ENCODE results near the gene BSG.

BSG gene

GRCh38 chr19:542173-542866 lies 30.1 kb upstream of the BSG start:
- Histone ChIP-seq H3K4me2 (ENCODE audit: low read length) (no peak overlapping the region), H3K27ac (ENCODE audit: low read length) (no peak overlapping the region), H3K4me3 (ENCODE audit: low read length) (no peak overlapping the region), H3K79me2 (ENCODE audit: low read length) (no peaks in the 10 kb centered on the region), H3K9me3 (ENCODE audit: insufficient read depth, low read length) (no peaks in the 10 kb centered on the region), H4K20me1 (ENCODE audit: insufficient read depth, low read length) (no peaks in the 10 kb centered on the region), H3K9ac (ENCODE audit: low read length) (no peak overlapping the region), H3K4me1 (ENCODE audit: low read length) (no peaks in the 10 kb centered on the region), H3K36me3 (replicated peaks; ENCODE audit: low read depth, low read length) (peaks cover 11% of the 10 kb centered on the region), H3K27me3 (ENCODE audit: low read depth, low read length) (no peaks in the 10 kb centered on the region), H2AFZ (ENCODE audit: low read depth, low read length) (no peak overlapping the region)
- TF ChIP-seq EZH2phosphoT487 (IDR thresholded peaks at IDR 0.05; ENCODE audit: low read depth): no peak

GRCh38 chr19:543910-544608 lies 28.3 kb upstream of the BSG start, which contains the start of gene GZMM:
Gene GZMM, plus strand, starts transcription at chr19:544053. Its CDS starts 19 bp downstream, at chr19:544072.
- Histone ChIP-seq H3K4me1 (ENCODE audit: low read length) (no peaks in the 10 kb centered on the region), H3K9me3 (ENCODE audit: insufficient read depth, low read length) (no peaks in the 10 kb centered on the region), H3K9ac (ENCODE audit: low read length) (no peak within 1 kb of the TSS), H3K27ac (ENCODE audit: low read length) (no peak within 1 kb of the TSS), H3K4me3 (ENCODE audit: low read length) (no peak within 1 kb of the TSS), H3K27me3 (ENCODE audit: low read depth, low read length) (no peaks in the 10 kb centered on the region), H3K4me2 (ENCODE audit: low read length) (no peak within 1 kb of the TSS), H3K79me2 (ENCODE audit: low read length) (no peaks in the 10 kb centered on the region), H2AFZ (ENCODE audit: low read depth, low read length) (no peak within 1 kb of the TSS), H4K20me1 (ENCODE audit: insufficient read depth, low read length) (no peaks in the 10 kb centered on the region), H3K36me3 (replicated peaks; ENCODE audit: low read depth, low read length) (peaks cover 5% of the 10 kb centered on the region)
- TF ChIP-seq CTCF (IDR thresholded peaks at IDR 0.05; ENCODE audit: low read depth, low read length): no peak
- no peak for TF ChIP-seq EZH2phosphoT487 (IDR thresholded peaks at IDR 0.05; ENCODE audit: low read depth)

GRCh38 chr19:547117-547516 lies 25.3 kb upstream of the BSG start:
- no peak for TF ChIP-seq CTCF (IDR thresholded peaks at IDR 0.05; ENCODE audit: low read depth, low read length)
- no peak for TF ChIP-seq EZH2phosphoT487 (IDR thresholded peaks at IDR 0.05; ENCODE audit: low read depth)
- Histone ChIP-seq H3K9me3 (ENCODE audit: insufficient read depth, low read length) (no peaks in the 10 kb centered on the region), H3K4me3 (ENCODE audit: low read length) (no peak overlapping the region), H2AFZ (ENCODE audit: low read depth, low read length) (no peak overlapping the region), H3K27me3 (ENCODE audit: low read depth, low read length) (no peaks in the 10 kb centered on the region), H3K79me2 (ENCODE audit: low read length) (no peaks in the 10 kb centered on the region), H3K27ac (ENCODE audit: low read length) (no peak overlapping the region), H3K4me1 (ENCODE audit: low read length) (no peaks in the 10 kb centered on the region), H4K20me1 (ENCODE audit: insufficient read depth, low read length) (no peaks in the 10 kb centered on the region), H3K9ac (ENCODE audit: low read length) (no peak overlapping the region), H3K36me3 (replicated peaks; ENCODE audit: low read depth, low read length) (no peaks in the 10 kb centered on the region), H3K4me2 (ENCODE audit: low read length) (no peak overlapping the region)

- Histone ChIP-seq H3K9ac (ENCODE audit: low read length) (no peak overlapping the region), H4K20me1 (ENCODE audit: insufficient read depth, low read length) (no peaks in the 10 kb centered on the region), H3K4me1 (ENCODE audit: low read length) (no peaks in the 10 kb centered on the region), H3K4me3 (ENCODE audit: low read length) (no peak overlapping the region), H3K27ac (ENCODE audit: low read length) (no peak overlapping the region), H3K36me3 (replicated peaks; ENCODE audit: low read depth, low read length) (no peaks in the 10 kb centered on the region), H3K27me3 (ENCODE audit: low read depth, low read length) (no peaks in the 10 kb centered on the region), H3K79me2 (ENCODE audit: low read length) (no peaks in the 10 kb centered on the region), H3K4me2 (ENCODE audit: low read length) (no peak overlapping the region), H3K9me3 (ENCODE audit: insufficient read depth, low read length) (no peaks in the 10 kb centered on the region), H2AFZ (ENCODE audit: low read depth, low read length) (no peak overlapping the region)
- TF ChIP-seq EZH2phosphoT487 (IDR thresholded peaks at IDR 0.05; ENCODE audit: low read depth) (no peak), CTCF (IDR thresholded peaks at IDR 0.05; ENCODE audit: low read depth, low read length) (no peak)
Observed at GRCh38 chr19:547836-548720, 24.3 kb upstream of the BSG start.

All from OCI-LY3 (cell line).